GM19455 (cell line): ENCODE measurements around the gene ALG12.
"Not testable (repeated sequence)": the region's sequence is repeated elsewhere in the genome, so short reads cannot be mapped to it uniquely, and the experiment has no call there.

Source experiments
- ATAC-seq: cut with Tn5 transposase; IDR thresholded peaks from one replicate; pipeline ENCODE4 v1.9.1; 2021; ENCODE audit not compliant: unreplicated experiment

Gene ALG12

GRCh38 chr22:49946612-49947295 is 28.5 kb upstream of the ALG12 start:
- ATAC-seq = no peak

- ATAC-seq = not testable (repeated sequence)
These were observed 27.0 kb upstream of the ALG12 start for GRCh38 chr22:49945042-49945794.

- no peak for ATAC-seq
These were observed 26.2 kb upstream of the ALG12 start for GRCh38 chr22:49944399-49944891.

GRCh38 chr22:49943771-49944398 is 25.6 kb upstream of the ALG12 start:
- ATAC-seq = no peak

- no peak for ATAC-seq
These were observed 25.1 kb upstream of the ALG12 start for GRCh38 chr22:49943405-49943765.

- ATAC-seq = no peak
These were observed 24.5 kb upstream of the ALG12 start for GRCh38 chr22:49942565-49943404.

GRCh38 chr22:49941507-49942316 is 23.5 kb upstream of the ALG12 start:
- no peak for ATAC-seq

- ATAC-seq = no peak
These were observed 20.4 kb upstream of the ALG12 start for GRCh38 chr22:49938565-49939136.

GRCh38 chr22:49937758-49938564 is 19.7 kb upstream of the ALG12 start:
- no peak for ATAC-seq

- ATAC-seq = no peak
These were observed 18.9 kb upstream of the ALG12 start for GRCh38 chr22:49936973-49937757.

- peak; percentile 63 for ATAC-seq
These were observed 18.1 kb upstream of the ALG12 start for GRCh38 chr22:49936018-49936972.

GRCh38 chr22:49935561-49935960 is 17.3 kb upstream of the ALG12 start:
- ATAC-seq = no peak

- ATAC-seq = no peak
These were observed 16.8 kb upstream of the ALG12 start for GRCh38 chr22:49934891-49935557.

GRCh38 chr22:49934160-49934890 is 16.1 kb upstream of the ALG12 start:
- ATAC-seq = no peak

- ATAC-seq = no peak
These were observed 15.3 kb upstream of the ALG12 start for GRCh38 chr22:49933236-49934159.
